H9 (cell line): Measurements from ENCODE around the gene MAOA. TPM values are rescaled to one million over a fixed set of nuclear protein-coding genes. Genes with fewer than 3 reads are reported as not detected.
"Not testable (repeated sequence)": the region's sequence is repeated elsewhere in the genome, so short reads cannot be mapped to it uniquely, and the experiment has no call there.

Experiments
- DNase-seq: peaks from one replicate; pipeline ENCODE4 v3.0.0-alpha.2; 2017
- H2AFZ ChIP-seq: one replicate; pipeline ENCODE4 v1.6.1; 2013; ENCODE audit warnings: mild to moderate bottlenecking, low read length, control low read depth, moderate library complexity
- H2AK5ac ChIP-seq: 2 replicates; pipeline ENCODE4 v1.6.1; 2013; ENCODE audit warnings: low read length, control low read depth, mixed read lengths; ENCODE audit not compliant: insufficient read length
- H2BK120ac ChIP-seq: one replicate; pipeline ENCODE4 v1.6.1; 2013; ENCODE audit warnings: low read depth, mild to moderate bottlenecking, low read length, control low read depth, inconsistent platforms; ENCODE audit not compliant: poor library complexity, severe bottlenecking
- H2BK12ac ChIP-seq: 2 replicates; pipeline ENCODE4 v1.6.1; 2013; ENCODE audit warnings: low read length, control low read depth, mixed read lengths, low read depth; ENCODE audit not compliant: insufficient read length
- H2BK15ac ChIP-seq: 2 replicates; pipeline ENCODE4 v1.6.1; 2013; ENCODE audit warnings: low read depth, low read length, control low read depth
- H2BK20ac ChIP-seq: one replicate; pipeline ENCODE4 v1.6.1; 2013; ENCODE audit warnings: low read depth, mild to moderate bottlenecking, low read length, control low read depth, inconsistent platforms; ENCODE audit not compliant: poor library complexity, severe bottlenecking
- H2BK5ac ChIP-seq: 2 replicates; pipeline ENCODE4 v1.6.1; 2013; ENCODE audit warnings: low read length, control low read depth, mixed read lengths; ENCODE audit not compliant: insufficient read length
- H3K14ac ChIP-seq: 2 replicates; pipeline ENCODE4 v1.6.1; 2013; ENCODE audit warnings: low read length, control low read depth; ENCODE audit not compliant: insufficient read depth
- H3K18ac ChIP-seq: 2 replicates; pipeline ENCODE4 v1.6.1; 2013; ENCODE audit warnings: low read depth, mild to moderate bottlenecking, mixed read lengths, low read length, control low read depth; ENCODE audit not compliant: insufficient read length
- H3K23ac ChIP-seq: 2 replicates; pipeline ENCODE4 v1.6.1; 2013; ENCODE audit warnings: low read length, control low read depth, mixed read lengths, low read depth; ENCODE audit not compliant: insufficient read length
- H3K23me2 ChIP-seq: 2 replicates; pipeline ENCODE4 v1.6.1; 2013; ENCODE audit warnings: low read depth, mild to moderate bottlenecking, mixed read lengths, low read length, control low read depth; ENCODE audit not compliant: insufficient read length, poor library complexity, severe bottlenecking
- H3K27ac ChIP-seq: 2 replicates; pipeline ENCODE4 v1.5.1; 2013; ENCODE audit warnings: low read length, control low read depth, mixed read lengths, low read depth; ENCODE audit not compliant: insufficient read length
- H3K27me3 ChIP-seq: 2 replicates; pipeline ENCODE4 v1.6.1; 2013; ENCODE audit warnings: low read length, control low read depth, inconsistent platforms; ENCODE audit not compliant: insufficient read depth
- H3K4ac ChIP-seq: 2 replicates; pipeline ENCODE4 v1.6.1; 2013; ENCODE audit warnings: low read depth, mild to moderate bottlenecking, control low read depth, inconsistent platforms, low read length, moderate library complexity
- H3K4me1 ChIP-seq: 2 replicates; pipeline ENCODE4 v1.6.1; 2013; ENCODE audit warnings: low read length, control low read depth, inconsistent platforms; ENCODE audit not compliant: insufficient read depth
- H3K4me2 ChIP-seq: 2 replicates; pipeline ENCODE4 v1.6.1; 2013; ENCODE audit warnings: low read length, control low read depth, mixed read lengths; ENCODE audit not compliant: insufficient read length, insufficient read depth
- H3K56ac ChIP-seq: 2 replicates; pipeline ENCODE4 v1.6.1; 2013; ENCODE audit warnings: low read depth, mild to moderate bottlenecking, mixed read lengths, low read length, control low read depth; ENCODE audit not compliant: insufficient read length
- H3K79me1 ChIP-seq: 2 replicates; pipeline ENCODE4 v1.6.1; 2013; ENCODE audit warnings: low read depth, mild to moderate bottlenecking, moderate library complexity, low read length, control low read depth, inconsistent platforms; ENCODE audit not compliant: insufficient read depth, poor library complexity, severe bottlenecking
- H3K79me2 ChIP-seq: 2 replicates; pipeline ENCODE4 v1.6.1; 2013; ENCODE audit warnings: low read length, control low read depth, inconsistent platforms; ENCODE audit not compliant: insufficient read depth
- H3K9ac ChIP-seq: 2 replicates; pipeline ENCODE4 v1.6.1; 2013; ENCODE audit warnings: low read length, control low read depth, mixed read lengths; ENCODE audit not compliant: insufficient read length; ENCODE audit errors: extremely low read depth
- H3K9me3 ChIP-seq: one replicate; pipeline ENCODE4 v1.6.1; 2013; ENCODE audit warnings: low read depth, low read length, inconsistent platforms; ENCODE audit not compliant: control insufficient read depth
- H3T11ph ChIP-seq: one replicate; pipeline ENCODE4 v1.6.1; 2013; ENCODE audit warnings: mild to moderate bottlenecking, low read length, control low read depth, inconsistent platforms
- H4K20me1 ChIP-seq: one replicate; pipeline ENCODE4 v1.6.1; 2013; ENCODE audit not compliant: control insufficient read depth, insufficient read length, insufficient read depth
- H4K5ac ChIP-seq: 2 replicates; pipeline ENCODE4 v1.6.1; 2013; ENCODE audit warnings: low read depth, mild to moderate bottlenecking, mixed read lengths, low read length, control low read depth; ENCODE audit not compliant: insufficient read length
- H4K8ac ChIP-seq: replicated peaks from 2 replicates; pipeline ENCODE4 v1.6.1; 2013; ENCODE audit warnings: low read length, control low read depth, mixed read lengths, low read depth; ENCODE audit not compliant: insufficient read length
- H4K91ac ChIP-seq: 2 replicates; pipeline ENCODE4 v1.6.1; 2013; ENCODE audit warnings: low read depth, mild to moderate bottlenecking, moderate library complexity, mixed read lengths, low read length, control low read depth; ENCODE audit not compliant: insufficient read length
- H3K27ac Mint-ChIP-seq, 3 experiments: 2 replicates in 2 of 3; 3 replicates in 1 of 3; pipeline ENCODE4 v1.8.0; 2020 to 2021; ENCODE audit warnings: mixed read lengths in 3 of 3, mild to moderate bottlenecking in 1 of 3, moderate library complexity in 1 of 3
- H3K27me3 Mint-ChIP-seq: 2 replicates; pipeline ENCODE4 v1.8.0; 2021; ENCODE audit warnings: low read depth, mild to moderate bottlenecking, moderate library complexity, mixed read lengths
- H3K36me3 Mint-ChIP-seq, 3 experiments: 2 replicates in 2 of 3; 3 replicates in 1 of 3; pipeline ENCODE4 v1.8.0; 2020 to 2021; ENCODE audit warnings: low read depth in 3 of 3, mixed read lengths in 3 of 3; ENCODE audit not compliant: insufficient read depth in 1 of 3
- H3K4me1 Mint-ChIP-seq, 2 experiments: 2 replicates each; pipeline ENCODE4 v1.8.0; 2020; ENCODE audit warnings: mixed read lengths in 2 of 2
- H3K4me3 Mint-ChIP-seq, 2 experiments: 2 replicates in 1 of 2; 3 replicates in 1 of 2; pipeline ENCODE4 v1.8.0; 2020 to 2021; ENCODE audit warnings: mild to moderate bottlenecking in 2 of 2, mixed read lengths in 2 of 2, moderate library complexity in 1 of 2
- H3K9me3 Mint-ChIP-seq, 2 experiments: 2 replicates in 1 of 2; 3 replicates in 1 of 2; pipeline ENCODE4 v1.8.0; 2020; ENCODE audit warnings: mild to moderate bottlenecking in 2 of 2, mixed read lengths in 2 of 2, moderate library complexity in 1 of 2
- WGBS: extraction: QIAGEN DNeasy Blood & Tissue Kit; methylation state at CpG from one replicate; pipeline ENCODE4 v1.1.7; 2013; ENCODE audit warnings: missing lambda C conversion rate, low lambda C conversion rate, mixed read lengths; ENCODE audit not compliant: insufficient read length; ENCODE audit errors: extremely low coverage; 5-methylcytosine and 5-hydroxymethylcytosine counted together
- total RNA-seq: library from RNA; stranded (reverse); gene quantifications from 2 replicates; pipeline ENCODE4 v1.2.1, GENCODE V29; 2021

MAOA gene
- total RNA-seq, 1 experiment from 2014 or later, result 0.28 TPM

- not testable (repeated sequence) for H3K9ac ChIP-seq, H3K14ac ChIP-seq, H3K27ac ChIP-seq, H2AK5ac ChIP-seq, H4K5ac ChIP-seq, H3K9me3 ChIP-seq, H4K8ac ChIP-seq, H3K4me3 Mint-ChIP-seq, H2BK12ac ChIP-seq, H2BK20ac ChIP-seq, H3K23me2 ChIP-seq, H2BK120ac ChIP-seq, H3K27ac Mint-ChIP-seq, H3K4me1 Mint-ChIP-seq, H3K4me2 ChIP-seq, H3K79me2 ChIP-seq, DNase-seq, H3K79me1 ChIP-seq, H2AFZ ChIP-seq, H4K91ac ChIP-seq, H3K18ac ChIP-seq, H2BK5ac ChIP-seq, H3K4me1 ChIP-seq, H3K4ac ChIP-seq, H3T11ph ChIP-seq, H3K56ac ChIP-seq, H4K20me1 ChIP-seq, H3K23ac ChIP-seq, H2BK15ac ChIP-seq, H3K36me3 Mint-ChIP-seq, H3K27me3 ChIP-seq
- H3K9me3 Mint-ChIP-seq, result peaks cover 70 to 81% of the 10 kb centered on the region in 2 experiments
- peaks cover 40% of the 10 kb centered on the region for H3K27me3 Mint-ChIP-seq
- WGBS, result no CpG with 5 or more reads among the region's 6 CpGs
Observed at GRCh38 chrX:43727254-43727653, 71.2 kb downstream of the MAOA start.
